C4-2B (cell line): Measurements from ENCODE around the gene ZNF653.

Experiments used
- ZFX ChIP-seq: fragments of 450-650 bp; IDR thresholded peaks from 2 replicates; pipeline ENCODE4 v1.6.1; 2017
- TF ChIP-seq, protein P1 (sequence below): fragments of 450-650 bp; conservative IDR thresholded peaks from 2 replicates; pipeline ENCODE4 v1.5.1; 2017; ENCODE audit warnings: mild to moderate bottlenecking

GRCh38 chr19:11437955-11438354, 67.7 kb downstream of the ZNF653 start:
- TF ChIP-seq, protein P1, sequence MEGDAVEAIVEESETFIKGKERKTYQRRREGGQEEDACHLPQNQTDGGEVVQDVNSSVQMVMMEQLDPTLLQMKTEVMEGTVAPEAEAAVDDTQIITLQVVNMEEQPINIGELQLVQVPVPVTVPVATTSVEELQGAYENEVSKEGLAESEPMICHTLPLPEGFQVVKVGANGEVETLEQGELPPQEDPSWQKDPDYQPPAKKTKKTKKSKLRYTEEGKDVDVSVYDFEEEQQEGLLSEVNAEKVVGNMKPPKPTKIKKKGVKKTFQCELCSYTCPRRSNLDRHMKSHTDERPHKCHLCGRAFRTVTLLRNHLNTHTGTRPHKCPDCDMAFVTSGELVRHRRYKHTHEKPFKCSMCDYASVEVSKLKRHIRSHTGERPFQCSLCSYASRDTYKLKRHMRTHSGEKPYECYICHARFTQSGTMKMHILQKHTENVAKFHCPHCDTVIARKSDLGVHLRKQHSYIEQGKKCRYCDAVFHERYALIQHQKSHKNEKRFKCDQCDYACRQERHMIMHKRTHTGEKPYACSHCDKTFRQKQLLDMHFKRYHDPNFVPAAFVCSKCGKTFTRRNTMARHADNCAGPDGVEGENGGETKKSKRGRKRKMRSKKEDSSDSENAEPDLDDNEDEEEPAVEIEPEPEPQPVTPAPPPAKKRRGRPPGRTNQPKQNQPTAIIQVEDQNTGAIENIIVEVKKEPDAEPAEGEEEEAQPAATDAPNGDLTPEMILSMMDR = no peak
- no peak for TF ChIP-seq ZFX
